Fibroblast of villous mesenchyme (primary cell): ENCODE data around the gene MTMR3. TPM values are rescaled to one million over a fixed set of nuclear protein-coding genes. Genes with fewer than 3 reads are reported as not detected.
A peak's percentile ranks its signal among the peaks of the same experiment; 100 is the strongest.
"Not testable (repeated sequence)": the region's sequence is repeated elsewhere in the genome, so short reads cannot be mapped to it uniquely, and the experiment has no call there.

ENCODE experiments used
- DNase-seq: peaks from one replicate; pipeline ENCODE4 v3.0.0-alpha.2; 2010; ENCODE audit warnings: low read depth
- H3K4me3 ChIP-seq: 2 replicates; pipeline ENCODE4 v1.5.1; 2011; ENCODE audit warnings: low read depth, mild to moderate bottlenecking, low read length
- total RNA-seq: library from RNA; depleted of rRNA; stranded (reverse); fragments of >200 nt; gene quantifications from 2 replicates; pipeline ENCODE4 v1.2.3, GENCODE V29; 2012
- TF ChIP-seq, protein P1 (sequence below): IDR thresholded peaks from 2 replicates; pipeline ENCODE4 v1.5.1; 2012; ENCODE audit warnings: low read depth, mild to moderate bottlenecking, low read length; ENCODE audit not compliant: insufficient read depth

Gene MTMR3
- total RNA-seq, 1 donor: 51.4 TPM

DNA sequence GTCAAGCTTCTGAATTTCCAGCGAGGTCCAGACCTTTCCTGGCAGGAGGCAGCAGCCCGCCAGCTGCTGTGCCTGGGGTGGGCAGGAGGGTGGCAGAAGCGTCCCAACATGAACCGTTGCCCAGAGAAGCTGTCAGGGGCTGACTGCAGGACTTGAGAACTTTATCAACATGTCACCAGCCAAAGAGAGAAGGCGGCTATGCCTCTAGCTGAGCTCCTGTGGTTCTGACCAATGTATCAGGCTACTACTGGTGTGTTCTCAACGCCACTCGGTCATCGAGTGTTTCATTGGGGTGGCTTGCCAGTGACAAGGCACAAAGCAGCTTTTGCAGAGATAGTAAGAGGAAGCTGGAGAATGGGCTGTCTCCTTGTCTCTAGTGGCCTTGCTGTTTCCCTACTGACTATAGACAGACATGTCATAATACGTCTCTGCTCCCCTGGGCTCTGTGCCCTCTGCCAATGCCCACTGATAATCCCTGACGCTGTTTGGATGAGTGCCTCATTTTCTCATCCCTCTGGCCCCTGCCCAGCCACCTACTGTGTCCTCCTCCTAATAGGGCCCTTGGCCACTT lies 27.3 kb upstream of the MTMR3 start:
- no peak for DNase-seq
- no peak overlapping the region for H3K4me3 ChIP-seq
- TF ChIP-seq, protein P1, sequence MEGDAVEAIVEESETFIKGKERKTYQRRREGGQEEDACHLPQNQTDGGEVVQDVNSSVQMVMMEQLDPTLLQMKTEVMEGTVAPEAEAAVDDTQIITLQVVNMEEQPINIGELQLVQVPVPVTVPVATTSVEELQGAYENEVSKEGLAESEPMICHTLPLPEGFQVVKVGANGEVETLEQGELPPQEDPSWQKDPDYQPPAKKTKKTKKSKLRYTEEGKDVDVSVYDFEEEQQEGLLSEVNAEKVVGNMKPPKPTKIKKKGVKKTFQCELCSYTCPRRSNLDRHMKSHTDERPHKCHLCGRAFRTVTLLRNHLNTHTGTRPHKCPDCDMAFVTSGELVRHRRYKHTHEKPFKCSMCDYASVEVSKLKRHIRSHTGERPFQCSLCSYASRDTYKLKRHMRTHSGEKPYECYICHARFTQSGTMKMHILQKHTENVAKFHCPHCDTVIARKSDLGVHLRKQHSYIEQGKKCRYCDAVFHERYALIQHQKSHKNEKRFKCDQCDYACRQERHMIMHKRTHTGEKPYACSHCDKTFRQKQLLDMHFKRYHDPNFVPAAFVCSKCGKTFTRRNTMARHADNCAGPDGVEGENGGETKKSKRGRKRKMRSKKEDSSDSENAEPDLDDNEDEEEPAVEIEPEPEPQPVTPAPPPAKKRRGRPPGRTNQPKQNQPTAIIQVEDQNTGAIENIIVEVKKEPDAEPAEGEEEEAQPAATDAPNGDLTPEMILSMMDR: no peak

GRCh38 chr22:29856496-29856895 lies 26.5 kb upstream of the MTMR3 start:
- TF ChIP-seq, protein P1: no peak
- no peak overlapping the region for H3K4me3 ChIP-seq
- no peak for DNase-seq

- not testable (repeated sequence) for DNase-seq
- peak overlapping the region; percentile 12 for H3K4me3 ChIP-seq
These were observed 23.9 kb upstream of the MTMR3 start for GRCh38 chr22:29859030-29859429.

DNA sequence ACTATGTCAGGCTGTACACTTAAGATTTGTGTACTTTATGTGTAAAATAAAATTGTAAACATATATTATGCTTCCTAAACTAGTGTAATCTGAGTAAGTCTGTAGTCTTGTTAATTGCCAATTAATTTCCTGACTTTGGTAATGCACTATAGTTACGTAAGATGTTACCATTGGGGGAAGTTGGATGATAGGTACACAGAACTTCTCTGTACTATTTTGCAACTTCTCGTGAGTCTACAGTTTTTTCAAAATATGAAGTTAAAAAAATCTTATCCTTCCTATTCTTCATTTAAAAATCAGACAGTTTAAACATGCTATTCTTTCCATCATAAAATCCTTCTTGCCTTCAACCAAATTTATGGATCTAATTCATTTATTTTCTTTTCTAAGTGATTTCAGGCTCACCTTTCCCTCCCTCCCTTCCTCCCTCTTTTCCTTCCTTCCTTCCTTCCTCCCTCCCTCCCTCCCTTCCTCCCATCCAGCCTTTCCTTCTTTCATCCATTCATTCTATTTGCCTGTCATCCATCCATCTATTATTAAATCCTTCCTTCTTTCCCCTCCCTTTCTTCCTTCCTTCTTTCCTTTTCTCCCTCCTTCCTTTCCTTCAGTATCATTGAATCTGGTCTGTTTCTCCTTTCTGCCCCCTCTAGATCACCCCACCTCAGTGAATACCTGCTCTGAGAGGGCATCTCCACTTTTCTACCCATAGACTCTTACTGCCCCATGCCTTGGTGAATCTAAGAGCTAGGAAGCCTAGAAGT lies 22.8 kb upstream of the MTMR3 start:
- TF ChIP-seq, protein P1: no peak
- DNase-seq: no peak
- no peak overlapping the region for H3K4me3 ChIP-seq

GRCh38 chr22:29861672-29862297 lies 21.2 kb upstream of the MTMR3 start:
- TF ChIP-seq, protein P1: no peak
- DNase-seq: no peak
- H3K4me3 ChIP-seq: no peak overlapping the region

DNA sequence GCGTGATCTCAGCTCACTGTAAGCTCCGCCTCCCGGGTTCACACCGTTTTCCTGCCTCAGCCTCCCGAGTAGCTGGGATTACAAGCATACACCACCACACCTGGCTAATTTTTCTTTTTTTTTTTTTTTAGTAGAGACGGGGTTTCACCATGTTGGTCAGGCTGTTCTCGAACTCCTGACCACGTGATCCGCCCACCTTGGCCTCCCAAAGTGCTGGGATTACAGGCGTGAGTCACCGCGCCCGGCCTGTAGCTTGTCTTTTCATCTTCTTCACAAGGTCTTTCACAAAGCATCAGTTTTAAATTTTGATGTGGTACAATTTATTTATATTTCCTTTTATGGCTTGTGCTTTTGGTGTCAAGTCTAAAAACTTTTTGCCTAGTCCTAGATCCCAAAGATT lies 17.4 kb upstream of the MTMR3 start:
- H3K4me3 ChIP-seq, DNase-seq: not testable (repeated sequence)

GRCh38 chr22:29867260-29867659 lies 15.7 kb upstream of the MTMR3 start:
- TF ChIP-seq, protein P1: no peak
- H3K4me3 ChIP-seq: no peak overlapping the region
- no peak for DNase-seq
